ENCODE data around the gene TENT4B.

TENT4B gene

GRCh38 chr16:50139580-50139979 is 13.5 kb upstream of the TENT4B start:
- no peaks in the 10 kb centered on the region for H3K27me3 ChIP-seq (ENCODE audit: insufficient read depth, low read length)
- H3K9me3 ChIP-seq (ENCODE audit: low read length) = peaks cover 2% of the 10 kb centered on the region
- no peak overlapping the region for H2AFZ ChIP-seq (ENCODE audit: low read depth, low read length)
- H3K4me1 ChIP-seq (ENCODE audit: insufficient read depth, low read length) = no peaks in the 10 kb centered on the region
- H3K4me3 ChIP-seq (ENCODE audit: low read length) = no peak overlapping the region
- H3K36me3 ChIP-seq (ENCODE audit: insufficient read depth, low read length) = no peaks in the 10 kb centered on the region

- Histone ChIP-seq H3K27me3 (ENCODE audit: insufficient read depth, low read length) (no peaks in the 10 kb centered on the region), H3K4me3 (ENCODE audit: low read length) (no peak overlapping the region), H2AFZ (ENCODE audit: low read depth, low read length) (no peak overlapping the region), H3K36me3 (ENCODE audit: insufficient read depth, low read length) (no peaks in the 10 kb centered on the region), H3K4me1 (ENCODE audit: insufficient read depth, low read length) (no peaks in the 10 kb centered on the region), H3K9me3 (ENCODE audit: low read length) (peaks cover 2% of the 10 kb centered on the region)
These were observed 8.9 kb upstream of the TENT4B start for GRCh38 chr16:50144211-50144610.

GRCh38 chr16:50146479-50147435 is 6.3 kb upstream of the TENT4B start:
- no peak overlapping the region for H3K4me3 ChIP-seq (ENCODE audit: low read length)
- H3K27me3 ChIP-seq (ENCODE audit: insufficient read depth, low read length) = no peaks in the 10 kb centered on the region
- H3K36me3 ChIP-seq (ENCODE audit: insufficient read depth, low read length) = no peaks in the 10 kb centered on the region
- no peaks in the 10 kb centered on the region for H3K9me3 ChIP-seq (ENCODE audit: low read length)
- peaks cover under 1% of the 10 kb centered on the region for H3K4me1 ChIP-seq (ENCODE audit: insufficient read depth, low read length)
- H2AFZ ChIP-seq (ENCODE audit: low read depth, low read length) = no peak overlapping the region

- Histone ChIP-seq H2AFZ (ENCODE audit: low read depth, low read length) (no peak overlapping the region), H3K4me3 (ENCODE audit: low read length) (no peak overlapping the region), H3K27me3 (ENCODE audit: insufficient read depth, low read length) (no peaks in the 10 kb centered on the region), H3K4me1 (ENCODE audit: insufficient read depth, low read length) (peaks cover 25% of the 10 kb centered on the region), H3K36me3 (ENCODE audit: insufficient read depth, low read length) (no peaks in the 10 kb centered on the region), H3K9me3 (ENCODE audit: low read length) (no peaks in the 10 kb centered on the region)
These were observed 1.8 kb upstream of the TENT4B start for GRCh38 chr16:50151322-50151721.

- H3K27me3 ChIP-seq (ENCODE audit: insufficient read depth, low read length) = no peaks in the 10 kb centered on the region
- peak overlapping the region; percentile 95 for H3K4me3 ChIP-seq (ENCODE audit: low read length)
- H3K36me3 ChIP-seq (ENCODE audit: insufficient read depth, low read length) = no peaks in the 10 kb centered on the region
- H2AFZ ChIP-seq (ENCODE audit: low read depth, low read length) = peak overlapping the region; percentile 92
- H3K9me3 ChIP-seq (ENCODE audit: low read length) = no peaks in the 10 kb centered on the region
- peaks cover 25% of the 10 kb centered on the region for H3K4me1 ChIP-seq (ENCODE audit: insufficient read depth, low read length)
These were observed 1.4 kb upstream of the TENT4B start for GRCh38 chr16:50151756-50152155.

GRCh38 chr16:50152351-50152806 is 727 bp upstream of the TENT4B start:
- Histone ChIP-seq H3K27me3 (ENCODE audit: insufficient read depth, low read length) (no peaks in the 10 kb centered on the region), H2AFZ (ENCODE audit: low read depth, low read length) (peak overlapping the region; percentile 92), H3K4me3 (ENCODE audit: low read length) (peak overlapping the region; percentile 95), H3K36me3 (ENCODE audit: insufficient read depth, low read length) (no peaks in the 10 kb centered on the region), H3K4me1 (ENCODE audit: insufficient read depth, low read length) (peaks cover 25% of the 10 kb centered on the region), H3K9me3 (ENCODE audit: low read length) (no peaks in the 10 kb centered on the region)

- Histone ChIP-seq H3K4me3 (ENCODE audit: low read length) (peak overlapping the region; percentile 81), H3K36me3 (ENCODE audit: insufficient read depth, low read length) (no peaks in the 10 kb centered on the region), H2AFZ (ENCODE audit: low read depth, low read length) (no peak overlapping the region), H3K27me3 (ENCODE audit: insufficient read depth, low read length) (no peaks in the 10 kb centered on the region), H3K4me1 (ENCODE audit: insufficient read depth, low read length) (peaks cover 25% of the 10 kb centered on the region), H3K9me3 (ENCODE audit: low read length) (no peaks in the 10 kb centered on the region)
These were observed 702 bp downstream of the TENT4B start for GRCh38 chr16:50153596-50154419.

GRCh38 chr16:50154420-50154950 is 1.4 kb downstream of the TENT4B start:
- Histone ChIP-seq H3K4me3 (ENCODE audit: low read length) (peak overlapping the region; percentile 81), H3K36me3 (ENCODE audit: insufficient read depth, low read length) (no peaks in the 10 kb centered on the region), H2AFZ (ENCODE audit: low read depth, low read length) (no peak overlapping the region), H3K27me3 (ENCODE audit: insufficient read depth, low read length) (no peaks in the 10 kb centered on the region), H3K9me3 (ENCODE audit: low read length) (no peaks in the 10 kb centered on the region), H3K4me1 (ENCODE audit: insufficient read depth, low read length) (peaks cover 25% of the 10 kb centered on the region)

- peaks cover 3% of the 10 kb centered on the region for H3K36me3 ChIP-seq (ENCODE audit: insufficient read depth, low read length)
- H3K9me3 ChIP-seq (ENCODE audit: low read length) = no peaks in the 10 kb centered on the region
- no peak overlapping the region for H2AFZ ChIP-seq (ENCODE audit: low read depth, low read length)
- H3K27me3 ChIP-seq (ENCODE audit: insufficient read depth, low read length) = no peaks in the 10 kb centered on the region
- H3K4me3 ChIP-seq (ENCODE audit: low read length) = peak overlapping the region; percentile 81
- peaks cover 25% of the 10 kb centered on the region for H3K4me1 ChIP-seq (ENCODE audit: insufficient read depth, low read length)
These were observed 2.8 kb downstream of the TENT4B start for GRCh38 chr16:50155925-50156324.

- Histone ChIP-seq H3K4me1 (ENCODE audit: insufficient read depth, low read length) (peaks cover 25% of the 10 kb centered on the region), H3K9me3 (ENCODE audit: low read length) (no peaks in the 10 kb centered on the region), H3K4me3 (ENCODE audit: low read length) (no peak overlapping the region), H2AFZ (ENCODE audit: low read depth, low read length) (no peak overlapping the region), H3K36me3 (ENCODE audit: insufficient read depth, low read length) (peaks cover 3% of the 10 kb centered on the region), H3K27me3 (ENCODE audit: insufficient read depth, low read length) (no peaks in the 10 kb centered on the region)
These were observed 3.5 kb downstream of the TENT4B start for GRCh38 chr16:50156590-50156989.

- Histone ChIP-seq H3K27me3 (ENCODE audit: insufficient read depth, low read length) (no peaks in the 10 kb centered on the region), H3K4me1 (ENCODE audit: insufficient read depth, low read length) (peaks cover 5% of the 10 kb centered on the region), H2AFZ (ENCODE audit: low read depth, low read length) (no peak overlapping the region), H3K4me3 (ENCODE audit: low read length) (no peak overlapping the region), H3K9me3 (ENCODE audit: low read length) (no peaks in the 10 kb centered on the region), H3K36me3 (ENCODE audit: insufficient read depth, low read length) (peaks cover 3% of the 10 kb centered on the region)
These were observed 7.5 kb downstream of the TENT4B start for GRCh38 chr16:50160495-50161164.

GRCh38 chr16:50161950-50162349 is 8.8 kb downstream of the TENT4B start:
- no peak overlapping the region for H3K4me3 ChIP-seq (ENCODE audit: low read length)
- peaks cover 3% of the 10 kb centered on the region for H3K36me3 ChIP-seq (ENCODE audit: insufficient read depth, low read length)
- H2AFZ ChIP-seq (ENCODE audit: low read depth, low read length) = no peak overlapping the region
- H3K4me1 ChIP-seq (ENCODE audit: insufficient read depth, low read length) = no peaks in the 10 kb centered on the region
- H3K9me3 ChIP-seq (ENCODE audit: low read length) = no peaks in the 10 kb centered on the region
- H3K27me3 ChIP-seq (ENCODE audit: insufficient read depth, low read length) = no peaks in the 10 kb centered on the region
